Ramos (cell line): ENCODE data around the gene FAM135A.
"Not testable (repeated sequence)": the region's sequence is repeated elsewhere in the genome, so short reads cannot be mapped to it uniquely, and the experiment has no call there.

Experiments
- in situ Hi-C: fragments of 300-500 bp; cut with MboI; formaldehyde crosslinking; loops from one replicate; pipeline ENCODE4 v1.14.3; 2022; ENCODE audit warnings: low sequenced_read_pairs; ENCODE audit not compliant: unreplicated experiment

FAM135A gene

DNA sequence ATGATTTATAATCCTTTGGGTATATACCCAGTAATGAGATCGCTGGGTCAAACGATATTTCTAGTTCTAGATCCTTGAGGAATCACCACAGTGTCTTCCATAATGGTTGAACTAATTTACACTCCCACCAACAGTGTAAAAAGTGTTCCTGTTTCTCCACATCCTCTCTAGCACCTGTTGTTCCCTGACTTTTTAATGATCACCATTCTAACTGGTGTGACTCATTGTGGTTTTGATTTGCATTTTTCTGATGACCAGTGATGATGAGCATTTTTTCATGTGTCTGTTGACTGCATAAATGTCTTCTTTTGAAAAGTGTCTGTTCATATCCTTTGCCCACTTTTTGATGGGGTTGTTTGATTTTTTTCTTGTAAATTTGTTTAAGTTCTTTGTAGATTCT lies 40.6 kb downstream of the FAM135A start:
- in situ Hi-C loops = not testable (repeated sequence)

DNA sequence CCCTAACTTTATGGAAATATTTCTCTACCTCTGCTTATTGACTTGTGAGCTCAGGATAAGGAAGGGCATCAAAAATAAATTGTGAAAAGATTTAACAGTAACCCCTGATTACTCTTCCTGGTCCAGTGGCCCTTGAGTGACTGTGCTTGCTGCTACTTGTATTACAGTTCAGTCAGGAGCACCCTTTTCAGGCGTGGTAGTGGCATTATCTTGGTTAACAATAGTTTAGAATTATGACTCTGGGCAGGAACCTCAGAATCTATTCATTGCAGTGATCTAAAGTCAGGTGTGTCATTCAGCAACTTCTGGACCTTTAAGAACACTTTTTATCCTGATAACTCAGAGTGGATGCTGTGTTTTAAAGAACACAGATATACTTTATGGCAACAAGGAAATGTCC lies 43.4 kb downstream of the FAM135A start:
- in situ Hi-C loops = no loop called here

DNA sequence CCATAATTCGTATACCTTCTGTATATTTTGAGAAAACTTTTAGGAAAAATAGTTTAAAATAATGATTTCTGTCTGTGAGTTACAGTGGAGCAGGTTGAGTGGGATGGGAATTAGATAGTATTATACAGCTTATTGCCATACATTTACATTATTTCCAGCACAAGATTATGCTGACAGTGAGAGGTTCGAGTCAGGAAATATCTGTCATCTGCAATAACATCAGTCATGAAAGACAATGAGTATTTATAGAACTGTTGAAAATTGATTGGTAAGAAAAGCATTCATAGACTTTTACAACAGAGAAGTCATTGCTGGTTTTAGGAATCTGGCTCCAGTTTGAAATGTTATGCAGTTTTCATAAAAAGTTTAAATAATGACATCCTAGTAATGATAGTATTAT lies 45.9 kb downstream of the FAM135A start:
- in situ Hi-C loops = no loop called here

DNA sequence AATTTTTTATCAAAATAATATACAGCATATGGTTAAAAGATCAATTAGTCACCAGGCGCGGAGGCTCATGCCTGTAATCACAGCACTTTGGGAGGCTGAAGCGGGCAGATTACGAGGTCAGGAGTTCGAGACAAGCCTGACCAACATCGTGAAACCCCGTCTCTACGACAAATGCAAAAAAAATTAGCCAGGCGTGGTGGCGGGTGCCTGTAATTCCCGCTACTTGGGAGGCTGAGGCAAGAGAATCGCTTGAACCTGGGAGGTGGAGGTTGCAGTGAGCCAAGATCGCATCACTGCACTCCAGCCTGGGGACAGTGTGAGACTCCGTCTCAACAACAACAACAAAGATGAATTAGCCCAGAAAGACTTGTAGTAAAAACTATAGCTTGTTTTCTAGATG lies 46.4 kb downstream of the FAM135A start:
- in situ Hi-C loops = not testable (repeated sequence)

DNA sequence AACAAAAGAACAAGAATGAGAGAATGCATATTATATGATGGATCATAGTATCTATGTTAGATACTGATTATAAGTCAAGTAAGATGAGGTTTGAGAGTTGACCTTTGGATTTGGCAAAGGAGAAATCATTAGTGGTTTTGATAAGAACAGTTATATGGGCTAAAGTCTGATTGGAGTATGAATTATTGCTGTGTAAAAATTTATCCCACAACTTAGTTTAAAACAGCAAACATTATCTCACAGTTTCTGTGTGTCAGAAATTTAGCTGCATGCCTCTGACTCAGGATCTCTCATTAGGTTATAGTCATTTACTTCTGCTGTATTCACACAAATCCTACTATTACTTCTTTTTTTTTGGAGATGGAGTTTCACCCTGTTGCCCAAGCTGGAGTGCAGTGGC lies 56.7 kb downstream of the FAM135A start:
- in situ Hi-C loops = no loop called here

DNA sequence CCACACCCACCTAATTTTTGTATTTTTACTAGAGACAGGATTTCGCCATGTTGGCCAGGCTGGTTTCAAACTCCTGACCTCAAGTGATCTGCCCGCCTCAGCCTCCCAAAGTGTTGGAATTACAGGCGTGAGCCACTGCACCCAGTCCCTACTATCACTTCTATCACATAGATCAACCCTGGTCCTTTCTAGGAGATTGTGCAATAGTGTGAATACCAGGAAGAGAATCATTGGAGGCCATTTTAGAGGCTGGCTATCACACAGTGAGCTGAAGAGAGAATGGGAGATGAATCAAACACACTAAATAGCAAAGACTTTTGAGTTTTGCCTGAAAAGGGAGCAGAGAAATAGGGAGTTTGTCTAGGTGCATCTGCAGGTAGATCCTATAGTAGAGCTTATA lies 57.2 kb downstream of the FAM135A start:
- in situ Hi-C loops = not testable (repeated sequence)

DNA sequence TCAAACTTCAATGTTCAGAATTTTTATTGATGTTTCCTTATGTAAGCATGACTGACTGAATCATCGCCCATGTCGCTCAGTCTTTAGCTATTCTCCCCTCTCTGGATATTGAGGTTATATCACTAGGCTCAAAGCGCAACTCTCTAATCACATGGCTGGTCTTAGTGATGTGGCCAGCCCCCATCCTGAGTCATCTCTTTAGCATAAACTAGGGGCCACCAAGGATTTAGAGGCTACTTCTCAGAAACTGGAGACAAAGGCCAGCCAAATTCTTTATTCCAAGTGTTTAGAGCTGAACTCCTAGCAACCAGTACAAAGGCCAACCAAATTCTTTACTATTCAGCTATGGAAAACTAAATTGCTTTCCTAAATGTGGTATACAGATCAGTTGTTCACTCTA lies 61.4 kb downstream of the FAM135A start:
- in situ Hi-C loops = no loop called here

DNA sequence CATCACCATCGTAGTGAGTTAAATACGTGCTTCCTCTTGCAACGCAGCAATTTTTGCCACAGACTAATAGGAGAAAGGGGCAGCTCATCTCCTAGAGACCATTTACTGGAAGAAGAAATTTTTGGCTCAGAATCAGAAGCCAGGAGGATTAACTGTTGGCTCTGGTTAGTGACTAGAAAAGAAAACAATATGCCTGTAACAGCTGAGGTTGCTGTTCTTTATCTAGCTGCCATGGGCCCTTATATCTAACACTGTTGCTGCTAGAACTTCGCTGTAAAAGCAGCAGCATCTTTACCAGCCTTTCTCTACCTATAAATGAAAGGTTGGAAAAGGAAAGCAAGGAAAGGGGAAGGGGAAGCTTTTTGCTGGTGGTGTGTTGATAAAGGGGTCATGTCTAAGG lies 65.9 kb downstream of the FAM135A start:
- in situ Hi-C loops = no loop called here

DNA sequence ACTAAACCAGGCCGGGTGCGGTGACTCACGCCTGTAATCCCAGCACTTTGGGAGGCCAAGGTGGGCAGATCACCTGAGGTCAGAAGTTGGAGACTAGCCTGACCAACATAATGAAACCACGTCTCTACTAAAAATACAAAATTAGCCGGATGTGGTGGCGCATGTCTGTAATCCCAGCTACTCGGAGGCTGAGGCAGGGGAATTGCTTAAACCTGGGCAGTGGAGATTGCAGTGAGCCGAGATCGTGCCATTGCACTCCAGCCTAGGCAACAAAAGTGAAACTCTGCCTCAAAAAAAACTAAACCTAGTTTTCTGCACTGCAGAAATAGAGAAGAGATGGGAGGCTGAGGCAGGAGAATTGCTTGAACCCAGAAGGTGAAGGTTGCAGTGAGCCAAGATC lies 73.3 kb downstream of the FAM135A start:
- in situ Hi-C loops = not testable (repeated sequence)

DNA sequence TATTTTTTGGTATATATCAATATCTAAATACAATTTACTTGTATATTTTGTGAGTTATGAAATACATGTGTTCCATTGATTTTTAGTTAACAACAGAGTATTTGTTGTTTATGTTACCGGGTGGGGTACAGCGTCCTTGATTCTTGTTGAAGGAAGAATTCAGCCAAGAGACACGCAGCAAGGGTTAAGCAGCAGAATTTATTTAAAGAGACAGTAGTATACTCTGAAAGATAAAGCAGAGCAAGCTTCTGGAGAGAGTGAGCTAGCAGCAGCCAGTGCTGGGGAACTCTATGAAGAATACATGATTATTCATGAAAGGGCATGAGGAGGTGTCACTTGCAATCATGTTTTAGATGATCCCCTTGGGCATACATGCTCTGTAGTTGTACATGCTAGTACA lies 76.1 kb downstream of the FAM135A start:
- in situ Hi-C loops = no loop called here

DNA sequence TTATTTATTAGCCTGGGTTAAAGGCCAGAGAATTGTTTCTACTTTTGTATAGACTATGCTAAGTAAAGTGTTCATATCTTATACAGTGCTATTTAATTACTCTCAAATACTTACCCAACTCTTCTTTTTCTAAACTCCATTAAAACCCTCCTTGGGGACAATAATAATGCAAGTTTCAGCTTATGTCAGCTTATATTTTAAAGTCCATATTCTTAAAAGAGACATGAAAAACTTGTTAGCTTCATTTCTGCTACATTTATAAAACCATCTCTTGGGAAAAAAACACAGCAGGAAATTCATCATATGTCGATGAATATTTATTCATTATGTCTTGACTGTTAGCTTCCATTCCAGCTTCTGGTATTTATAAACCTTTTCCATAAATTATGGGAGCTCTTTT lies 81.5 kb downstream of the FAM135A start:
- in situ Hi-C loops = no loop called here

DNA sequence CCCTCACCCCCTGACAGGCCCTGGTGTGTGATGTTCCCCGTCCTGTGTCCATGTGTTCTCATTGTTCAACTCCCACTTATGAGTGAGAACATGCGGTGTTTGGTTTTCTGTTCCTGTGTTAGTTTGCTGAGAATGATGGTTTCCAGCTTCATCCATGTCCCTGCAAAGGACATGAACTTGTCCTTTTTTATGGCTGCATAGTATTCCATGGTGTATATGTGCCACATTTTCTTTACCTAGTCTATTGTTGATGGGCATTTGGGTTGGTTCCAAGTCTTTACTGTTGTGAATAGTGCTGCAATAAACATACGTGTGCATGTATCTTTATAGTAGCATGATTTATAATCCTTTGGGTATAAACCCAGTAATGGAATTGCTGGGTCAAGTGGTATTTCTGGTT lies 82.5 kb downstream of the FAM135A start:
- in situ Hi-C loops = not testable (repeated sequence)

DNA sequence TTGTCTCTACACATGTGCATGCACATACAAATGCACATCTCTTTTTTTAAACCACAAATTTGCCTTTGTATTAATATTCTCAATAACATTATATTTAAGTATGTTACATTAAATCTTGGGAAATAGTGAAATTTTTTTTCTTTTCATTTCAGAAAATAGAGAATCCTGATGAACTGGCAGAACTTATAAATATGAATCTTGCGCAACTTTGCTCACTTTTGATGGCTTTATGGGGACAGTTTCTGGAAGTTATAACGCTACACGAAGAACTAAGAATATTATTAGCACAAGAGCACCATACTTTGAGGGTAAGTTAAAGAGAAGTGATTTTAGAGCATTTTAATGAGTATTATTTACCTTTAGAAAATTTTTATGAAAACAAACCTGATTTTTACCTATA lies 89.2 kb downstream of the FAM135A start:
- in situ Hi-C loops = no loop called here

DNA sequence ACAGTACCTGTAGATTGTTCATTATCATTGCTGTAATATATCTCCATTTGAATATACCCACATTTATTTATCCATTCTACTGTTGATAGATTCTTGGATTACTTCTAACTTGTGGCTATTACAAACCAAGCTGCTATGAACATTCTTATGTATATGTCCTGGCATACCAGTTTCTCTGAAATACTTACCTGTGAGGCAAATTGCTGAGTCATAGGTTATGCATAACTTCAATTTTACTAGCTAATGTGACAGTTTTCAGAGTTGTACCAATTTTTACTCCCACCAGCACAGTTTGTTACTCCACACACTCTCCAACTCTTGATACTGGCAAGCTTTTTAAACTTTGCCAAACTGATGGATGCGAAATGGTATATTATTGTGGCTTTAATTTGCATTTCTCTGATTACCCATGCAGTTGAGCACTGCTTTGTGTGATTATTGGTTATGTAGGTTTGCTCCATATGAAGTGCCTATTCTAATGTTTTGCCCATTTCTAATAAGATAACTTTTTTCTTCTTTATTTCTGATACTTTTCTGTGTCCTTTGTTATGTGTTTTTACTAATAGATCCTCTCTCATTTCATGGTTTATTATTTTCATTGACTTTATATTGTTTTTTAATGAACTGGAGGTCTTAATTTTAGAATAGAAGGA lies 90.6 kb downstream of the FAM135A start:
- in situ Hi-C loops = no loop called here

DNA sequence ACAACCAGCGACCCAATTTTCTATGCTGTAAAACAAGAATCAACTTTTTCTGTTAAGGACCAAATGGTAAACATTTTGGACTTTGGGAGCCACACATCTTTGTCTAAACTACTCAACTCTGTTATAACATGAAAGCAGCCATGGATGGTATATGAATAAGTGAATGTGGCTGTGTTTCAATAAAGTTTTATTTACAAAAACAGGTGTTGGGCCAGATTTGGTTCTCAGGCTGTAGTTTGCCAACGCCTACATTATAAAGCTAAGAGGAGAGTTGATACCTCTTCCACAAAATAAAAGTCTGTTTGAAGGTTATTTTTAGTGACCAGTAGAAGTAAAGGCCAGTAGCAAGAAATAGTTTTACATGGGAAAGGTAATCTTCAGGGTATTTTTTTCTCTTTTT lies 93.0 kb downstream of the FAM135A start:
- in situ Hi-C loops = no loop called here

DNA sequence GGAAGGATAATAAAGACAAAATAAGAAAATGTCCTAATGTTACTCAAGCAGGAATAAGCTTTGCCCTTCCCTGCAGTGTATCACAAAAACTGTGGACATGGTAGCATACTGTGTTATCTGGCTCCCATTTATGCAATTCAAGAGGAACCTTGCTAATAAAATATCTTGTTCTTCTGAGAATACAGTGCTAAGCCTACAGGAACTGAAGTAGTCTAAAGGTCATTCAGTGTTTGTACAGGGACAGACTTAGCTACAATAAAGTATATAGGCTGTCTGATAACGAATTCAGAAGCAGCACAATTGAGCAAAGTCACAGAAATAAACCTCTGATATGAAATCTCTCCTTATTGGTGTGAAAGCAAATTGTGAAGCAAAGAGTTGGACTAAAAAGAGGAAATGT lies 93.9 kb downstream of the FAM135A start:
- in situ Hi-C loops = no loop called here

DNA sequence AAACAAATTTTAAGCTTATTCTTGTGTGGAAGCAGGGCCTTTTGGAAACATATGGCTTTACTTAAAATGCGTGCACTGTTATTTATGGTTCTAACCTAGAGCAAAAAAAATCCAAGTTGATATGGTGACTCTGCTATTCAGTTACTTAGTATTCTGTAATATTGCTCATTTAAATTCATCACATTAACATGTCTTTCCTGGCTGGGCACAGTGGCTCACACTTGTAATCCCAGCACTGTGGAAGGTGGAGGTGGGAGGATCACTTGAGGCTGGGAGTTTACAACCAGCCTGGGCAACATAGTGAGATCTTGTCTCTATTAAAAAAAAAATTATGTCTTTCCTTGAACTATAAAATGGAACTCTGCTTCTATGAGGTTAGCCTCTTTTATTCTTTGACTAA lies 95.6 kb downstream of the FAM135A start:
- in situ Hi-C loops = no loop called here

DNA sequence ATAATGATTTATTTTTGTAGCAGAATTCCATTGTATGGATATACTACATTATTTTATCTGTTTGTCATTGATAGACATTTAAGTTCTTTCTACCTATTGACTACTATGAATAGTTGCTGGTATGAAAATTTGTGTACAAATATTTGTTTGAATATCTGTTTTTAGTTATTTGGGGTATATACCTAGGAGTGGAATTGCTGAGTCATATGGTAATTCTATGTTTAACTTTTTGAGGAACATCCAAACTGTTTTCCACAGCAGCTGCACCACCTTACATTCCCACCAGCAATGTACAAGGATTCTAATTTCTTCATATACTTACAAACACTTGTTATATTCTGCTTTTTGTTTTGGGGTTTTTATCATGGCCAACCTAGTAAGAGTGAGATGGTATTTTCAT lies 97.3 kb downstream of the FAM135A start:
- in situ Hi-C loops = no loop called here

DNA sequence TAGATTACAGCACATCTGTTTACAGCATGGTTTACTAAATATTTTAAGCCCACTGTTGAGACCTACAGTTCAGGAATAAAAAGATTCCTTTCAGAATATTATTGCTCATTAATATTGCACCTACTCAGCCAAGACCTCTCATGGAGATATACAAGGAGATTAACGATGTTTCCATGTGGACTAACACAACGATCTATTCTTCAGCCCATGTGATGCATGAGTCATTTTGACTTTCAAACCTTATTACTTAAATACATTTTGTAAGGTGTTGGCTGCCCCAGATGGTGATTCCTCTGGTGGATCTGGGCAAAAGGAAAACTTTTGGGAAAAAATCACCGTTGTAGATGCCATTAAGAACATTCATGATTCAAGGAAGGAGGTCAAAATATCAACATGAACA lies 105.4 kb downstream of the FAM135A start:
- in situ Hi-C loops = no loop called here

DNA sequence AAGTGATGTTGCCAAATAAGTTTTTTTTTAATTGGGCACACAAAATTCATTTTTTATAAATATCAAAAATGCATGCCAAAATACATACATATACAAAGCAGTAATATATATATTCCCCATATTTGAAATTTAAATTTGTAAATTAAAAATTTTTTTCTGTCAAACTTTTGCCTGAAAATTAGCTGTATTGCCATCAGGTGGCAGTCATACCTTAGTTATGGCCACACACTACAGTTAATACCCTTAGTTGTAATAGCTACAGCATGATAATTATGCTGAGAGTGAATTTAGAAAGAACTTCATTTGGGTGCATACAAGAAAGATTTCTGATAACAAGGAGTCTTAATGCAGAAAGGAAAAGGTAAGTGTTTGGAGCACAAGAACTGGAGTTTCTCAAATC lies 107.3 kb downstream of the FAM135A start:
- in situ Hi-C loops = no loop called here

DNA sequence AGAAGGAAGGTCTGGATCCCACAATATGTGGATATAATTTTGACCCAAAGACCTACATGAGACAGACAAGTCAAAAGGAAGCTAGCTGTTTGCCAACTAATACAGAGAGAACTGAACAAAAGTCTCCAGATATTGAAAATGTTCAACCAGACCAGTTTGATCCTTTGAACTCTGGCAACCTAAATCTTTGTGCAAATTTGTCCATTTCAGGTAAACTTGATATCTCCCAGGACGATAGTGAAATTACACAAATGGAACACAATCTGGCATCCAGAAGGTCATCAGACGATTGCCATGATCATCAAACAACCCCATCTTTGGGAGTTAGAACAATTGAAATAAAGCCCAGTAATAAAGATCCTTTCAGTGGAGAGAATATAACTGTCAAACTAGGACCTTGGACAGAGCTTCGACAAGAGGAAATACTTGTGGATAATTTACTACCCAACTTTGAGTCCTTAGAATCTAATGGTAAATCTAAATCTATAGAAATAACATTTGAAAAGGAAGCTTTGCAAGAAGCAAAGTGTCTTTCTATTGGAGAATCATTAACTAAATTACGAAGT lies 111.5 kb downstream of the FAM135A start:
- in situ Hi-C loops = no loop called here

DNA sequence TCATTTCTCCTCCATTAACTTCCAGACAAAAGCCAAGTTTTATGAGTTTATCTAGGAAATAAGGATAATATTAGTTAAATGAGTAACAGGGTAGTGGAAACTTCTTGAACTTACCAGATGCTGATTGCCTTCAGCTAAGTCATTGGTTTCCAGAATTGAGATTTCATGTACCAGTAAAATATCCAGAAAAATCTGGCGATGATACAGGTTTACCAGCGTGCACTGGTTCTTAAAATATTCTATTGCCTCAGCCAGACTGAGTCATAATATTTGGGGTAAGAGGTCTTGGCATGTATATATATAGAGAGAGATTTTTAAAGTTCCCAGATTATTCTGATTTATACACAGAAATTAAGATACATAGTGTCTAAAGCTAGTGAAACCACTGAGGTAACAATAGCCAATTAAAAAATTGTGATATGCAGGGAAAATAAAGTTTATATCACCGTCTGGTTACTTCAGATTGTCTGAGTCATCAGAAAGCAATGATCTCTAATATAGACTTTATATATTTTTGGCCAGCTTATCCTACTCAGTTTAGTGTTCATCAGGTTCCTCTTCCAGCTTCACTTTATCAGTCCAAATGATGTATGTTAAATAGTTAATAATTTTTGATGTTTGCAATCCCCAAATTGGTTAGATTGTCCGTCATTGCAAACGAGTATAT lies 113.9 kb downstream of the FAM135A start:
- in situ Hi-C loops = no loop called here
